Omental fat pad (tissue), 4 donors: Measurements from ENCODE around the gene RAPGEF6. TPM values are rescaled to one million over a fixed set of nuclear protein-coding genes. Genes with fewer than 3 reads are reported as not detected.

Experiments used
- ATAC-seq: fragments of 150-250 bp; one replicate; pipeline ENCODE4 v1.9.1; 2016; ENCODE audit warnings: mild to moderate bottlenecking, moderate library complexity; ENCODE audit not compliant: low FRiP score
- DNase-seq: peaks from one replicate; pipeline ENCODE4 v3.0.0-alpha.2; 2019; ENCODE audit warnings: low spot score
- total RNA-seq, 4 donors: library from RNA; depleted of rRNA; stranded (reverse); fragments of >200 nt; gene quantifications; one replicate each; pipeline ENCODE4 v1.1.0, GENCODE V29; 2016
- TF ChIP-seq, protein P1 (sequence below), 3 donors: fragments of 450-650 bp; IDR thresholded peaks; one replicate each; pipeline ENCODE4 v1.5.1; 2016 to 2017; ENCODE audit warnings: antibody characterized with exemption in 3 of 3, mild to moderate bottlenecking in 3 of 3, moderate library complexity in 2 of 3

Gene RAPGEF6
- total RNA-seq, 4 donors from 2014 or later = 14.7 to 31.5 (median 24.2) TPM

DNA sequence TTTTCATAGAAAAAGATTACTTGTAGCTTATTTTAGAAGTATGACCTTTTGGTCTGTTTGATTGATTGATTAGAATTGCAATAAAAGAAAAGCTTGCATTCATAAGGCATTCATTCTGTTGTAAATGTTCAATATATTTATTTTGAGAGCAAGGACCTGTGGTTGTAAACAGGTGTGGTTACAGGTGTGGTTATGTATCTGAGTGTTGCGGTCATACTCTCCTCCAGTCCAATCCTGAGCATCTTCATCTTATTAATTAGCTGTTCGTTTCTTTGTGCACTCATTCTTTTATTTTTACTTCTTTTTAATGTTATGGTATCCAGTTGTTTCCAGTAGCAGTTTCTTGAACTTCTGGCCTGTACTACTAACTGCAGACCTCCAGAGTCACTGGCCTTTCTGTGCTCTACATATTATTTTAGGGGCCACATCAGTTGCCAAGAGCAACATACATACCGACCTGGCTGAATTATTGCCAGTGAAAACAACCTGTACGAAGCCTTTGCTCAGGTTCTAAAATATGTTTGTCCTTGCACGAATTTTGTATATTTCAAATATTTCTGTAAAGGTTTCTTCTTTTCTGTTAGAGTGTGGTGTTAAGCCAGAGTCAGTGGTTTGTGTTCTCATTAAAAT, 242.4 kb downstream of the RAPGEF6 start:
- no peak for DNase-seq
- ATAC-seq = no peak
- TF ChIP-seq, protein P1, sequence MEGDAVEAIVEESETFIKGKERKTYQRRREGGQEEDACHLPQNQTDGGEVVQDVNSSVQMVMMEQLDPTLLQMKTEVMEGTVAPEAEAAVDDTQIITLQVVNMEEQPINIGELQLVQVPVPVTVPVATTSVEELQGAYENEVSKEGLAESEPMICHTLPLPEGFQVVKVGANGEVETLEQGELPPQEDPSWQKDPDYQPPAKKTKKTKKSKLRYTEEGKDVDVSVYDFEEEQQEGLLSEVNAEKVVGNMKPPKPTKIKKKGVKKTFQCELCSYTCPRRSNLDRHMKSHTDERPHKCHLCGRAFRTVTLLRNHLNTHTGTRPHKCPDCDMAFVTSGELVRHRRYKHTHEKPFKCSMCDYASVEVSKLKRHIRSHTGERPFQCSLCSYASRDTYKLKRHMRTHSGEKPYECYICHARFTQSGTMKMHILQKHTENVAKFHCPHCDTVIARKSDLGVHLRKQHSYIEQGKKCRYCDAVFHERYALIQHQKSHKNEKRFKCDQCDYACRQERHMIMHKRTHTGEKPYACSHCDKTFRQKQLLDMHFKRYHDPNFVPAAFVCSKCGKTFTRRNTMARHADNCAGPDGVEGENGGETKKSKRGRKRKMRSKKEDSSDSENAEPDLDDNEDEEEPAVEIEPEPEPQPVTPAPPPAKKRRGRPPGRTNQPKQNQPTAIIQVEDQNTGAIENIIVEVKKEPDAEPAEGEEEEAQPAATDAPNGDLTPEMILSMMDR (IDR thresholded peaks at IDR 0.05) = no peak

DNA sequence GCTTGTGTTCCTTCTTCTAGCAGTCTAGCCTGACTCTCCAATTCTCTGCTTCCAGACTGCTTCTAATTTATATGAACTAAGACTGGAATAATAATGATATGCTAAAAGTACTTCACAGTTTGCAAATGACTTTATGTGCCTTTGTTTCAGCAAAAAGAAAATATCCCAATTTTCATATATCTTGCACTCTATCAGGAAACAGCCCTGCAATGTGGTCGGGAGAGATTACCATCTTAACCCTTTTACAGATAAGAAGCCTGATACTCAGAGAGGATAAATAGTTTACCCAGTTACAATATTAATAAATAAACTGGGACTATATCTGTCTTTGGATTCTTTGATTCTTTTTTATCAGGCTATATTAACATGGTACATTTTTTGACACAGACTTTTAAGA, 245.2 kb downstream of the RAPGEF6 start:
- no peak for ATAC-seq
- TF ChIP-seq, protein P1 (IDR thresholded peaks at IDR 0.05) = no peak
- no peak for DNase-seq

GRCh38 chr5:131389096-131389868, 245.7 kb downstream of the RAPGEF6 start:
- TF ChIP-seq, protein P1 (IDR thresholded peaks at IDR 0.05) = no peak
- DNase-seq (no peak), ATAC-seq (no peak)

DNA sequence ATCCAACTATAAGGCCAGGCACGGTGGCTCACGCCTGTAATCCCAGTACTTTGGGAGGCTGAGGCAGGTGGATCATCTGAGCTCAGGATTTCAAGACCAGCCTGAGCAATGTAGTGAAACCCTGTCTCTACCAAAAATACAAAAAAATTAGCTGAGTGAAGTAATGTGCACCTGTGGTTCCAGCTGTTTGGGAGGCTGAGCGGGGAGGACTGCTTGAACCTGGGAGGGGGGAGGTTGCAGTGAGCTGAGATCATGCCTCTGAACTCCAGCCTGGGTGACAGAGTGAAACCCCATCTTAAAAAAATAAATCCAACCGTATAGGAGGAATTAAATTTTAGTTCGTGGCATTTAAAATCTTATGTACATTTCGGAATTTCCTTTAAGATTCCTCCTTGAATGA, 247.8 kb downstream of the RAPGEF6 start:
- TF ChIP-seq, protein P1 (IDR thresholded peaks at IDR 0.05) = no peak
- ATAC-seq (no peak), DNase-seq (no peak)

DNA sequence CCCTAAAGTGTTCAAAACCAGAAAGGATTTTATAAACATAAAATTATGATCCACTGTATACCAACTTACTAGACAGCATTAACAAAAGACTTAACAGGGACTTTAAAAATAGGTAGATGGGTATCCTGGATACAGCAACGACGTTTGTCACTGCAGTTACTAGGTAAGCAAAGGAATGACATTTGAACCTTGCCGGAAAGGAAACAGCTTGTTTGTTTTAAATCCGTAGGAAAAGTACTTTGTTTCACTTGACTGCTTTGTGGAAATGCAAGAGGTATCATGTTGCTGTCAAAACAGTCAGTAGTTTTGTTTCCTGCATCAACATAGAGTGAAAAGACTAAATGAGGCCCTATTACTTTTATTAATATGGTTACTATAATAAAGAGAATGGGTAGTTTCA, 248.2 kb downstream of the RAPGEF6 start:
- ATAC-seq (no peak), DNase-seq (no peak)
- TF ChIP-seq, protein P1 (IDR thresholded peaks at IDR 0.05) = no peak

DNA sequence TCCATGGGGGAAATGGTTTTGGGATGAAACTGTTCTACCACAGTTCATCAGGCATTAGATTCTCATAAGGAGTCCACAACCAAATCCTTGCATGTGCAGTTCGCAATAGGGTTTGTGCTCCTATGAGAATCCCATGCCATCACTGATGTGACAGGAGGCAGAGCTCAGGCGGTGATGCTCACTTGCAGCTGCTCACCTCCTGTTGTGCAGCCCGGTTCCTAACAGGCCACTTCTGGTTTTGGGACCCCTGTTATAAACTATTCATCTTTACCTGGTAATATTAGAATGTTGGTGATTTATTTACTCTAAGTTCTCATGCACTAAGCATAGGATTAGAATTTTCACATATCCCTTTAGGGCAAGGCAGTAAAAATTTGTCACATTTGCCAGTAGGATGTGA, 248.9 kb downstream of the RAPGEF6 start:
- ATAC-seq = no peak
- DNase-seq = no peak
- TF ChIP-seq, protein P1 (IDR thresholded peaks at IDR 0.05) = no peak
